ENCODE data around the gene SLC5A5. TPM values are rescaled to one million over a fixed set of nuclear protein-coding genes. Genes with fewer than 3 reads are reported as not detected.
"Not testable (repeated sequence)": the region's sequence is repeated elsewhere in the genome, so short reads cannot be mapped to it uniquely, and the experiment has no call there.

SLC5A5 gene
- total and polyA plus RNA-seq, 2 of the 8 experiments (the other 6 are each of a cell fraction or from before 2014, with no cell fraction given): 1.5 to 1.8 TPM

- ChIA-PET CTCF (ENCODE audit: partially characterized antibody) (interaction anchor here (0.7 to 1.0 kb wide), 2 partner anchors 56 to 111 kb away, joined by 3 read pairs; no protein-coding TSS in a partner anchor), POLR2A (ENCODE audit: partially characterized antibody) (interaction anchor here (1.4 kb wide), 1 partner anchor 28 kb away, joined by 5 read pairs; the partner anchor contains the start of gene RPL18A)
- H2AFZ ChIP-seq (ENCODE audit: low read length); H3K56ac ChIP-seq (replicated peaks; ENCODE audit: insufficient read length, low read depth, low read length); H3K23me2 ChIP-seq (ENCODE audit: low read depth, low read length); H3K9me3 ChIP-seq (ENCODE audit: insufficient read depth in 2 of 2, low read depth in 1 of 2, low read length in 1 of 2); H3K14ac ChIP-seq (ENCODE audit: insufficient read length); H3K79me1 ChIP-seq (ENCODE audit: low read depth, low read length); H3K27me3 ChIP-seq (replicated peaks in 1 of 4; ENCODE audit: control insufficient read depth in 3 of 4, extremely low read depth in 1 of 4, insufficient read depth in 3 of 4, low read length in 3 of 4); H2AK5ac ChIP-seq (ENCODE audit: low read depth, low read length); H3K4me3 ChIP-seq (ENCODE audit: extremely low read depth in 1 of 4, insufficient read depth in 2 of 4, low read depth in 3 of 4, low read length in 4 of 4); H4K5ac ChIP-seq (ENCODE audit: insufficient read length, low read depth, low read length); H2BK5ac ChIP-seq (ENCODE audit: low read depth, low read length); DNase-seq (ENCODE audit: low read depth in 1 of 2, low spot score in 2 of 2); H3K9ac ChIP-seq (replicated peaks in 1 of 4; ENCODE audit: extremely low read depth in 1 of 4, low read depth in 3 of 4, low read length in 3 of 4); H4K20me1 ChIP-seq (replicated peaks in 1 of 2; ENCODE audit: control insufficient read depth in 1 of 2, insufficient read depth in 2 of 2, low read length in 2 of 2); H3K27ac ChIP-seq (ENCODE audit: low read depth, low read length); H3K79me2 ChIP-seq (ENCODE audit: control insufficient read depth in 1 of 2, insufficient read depth in 2 of 2, low read length in 2 of 2); H4K91ac ChIP-seq (replicated peaks; ENCODE audit: insufficient read length, low read length); H2BK120ac ChIP-seq (replicated peaks; ENCODE audit: low read depth, low read length); H2BK20ac ChIP-seq (ENCODE audit: low read length); H2BK15ac ChIP-seq (ENCODE audit: low read length); H3K4me2 ChIP-seq (ENCODE audit: insufficient read depth in 1 of 2, low read depth in 2 of 2, low read length in 2 of 2); H3K18ac ChIP-seq (ENCODE audit: extremely low read depth, low read length); FAIRE-seq; H3K23ac ChIP-seq (ENCODE audit: insufficient read length); H4K8ac ChIP-seq (ENCODE audit: extremely low read depth, insufficient read depth, low read length); H2BK12ac ChIP-seq (ENCODE audit: low read depth, low read length); H3K36me3 ChIP-seq (ENCODE audit: control insufficient read depth in 2 of 4, insufficient read depth in 4 of 4, low read length in 3 of 4); H3K4me1 ChIP-seq (replicated peaks in 1 of 4; ENCODE audit: control insufficient read depth in 3 of 4, insufficient read depth in 4 of 4, low read length in 3 of 4); H3K4ac ChIP-seq (replicated peaks; ENCODE audit: insufficient read length, low read depth, low read length): not testable (repeated sequence)
- WGBS, 2 experiments (ENCODE audit: extremely low coverage in 1 of 2, insufficient coverage in 1 of 2, insufficient read length in 1 of 2, insufficient replicate concordance in 2 of 2, low coverage in 1 of 2, low lambda C conversion rate in 2 of 2, missing lambda C conversion rate in 1 of 2): 81% methylated on average over 4 of the region's 4 CpGs; no CpG with 5 or more reads in 1 of the 2 experiments
Measured at GRCh38 chr19:17887221-17887620, 15.5 kb downstream of the SLC5A5 start.
